GM21423 (cell line): ENCODE results near the gene IREB2.
"Not testable (repeated sequence)": the region's sequence is repeated elsewhere in the genome, so short reads cannot be mapped to it uniquely, and the experiment has no call there.

Experiments
- ATAC-seq: cut with Tn5 transposase; IDR thresholded peaks from one replicate; pipeline ENCODE4 v1.9.1; 2021; ENCODE audit warnings: mild to moderate bottlenecking, moderate library complexity; ENCODE audit not compliant: unreplicated experiment

IREB2 gene

DNA sequence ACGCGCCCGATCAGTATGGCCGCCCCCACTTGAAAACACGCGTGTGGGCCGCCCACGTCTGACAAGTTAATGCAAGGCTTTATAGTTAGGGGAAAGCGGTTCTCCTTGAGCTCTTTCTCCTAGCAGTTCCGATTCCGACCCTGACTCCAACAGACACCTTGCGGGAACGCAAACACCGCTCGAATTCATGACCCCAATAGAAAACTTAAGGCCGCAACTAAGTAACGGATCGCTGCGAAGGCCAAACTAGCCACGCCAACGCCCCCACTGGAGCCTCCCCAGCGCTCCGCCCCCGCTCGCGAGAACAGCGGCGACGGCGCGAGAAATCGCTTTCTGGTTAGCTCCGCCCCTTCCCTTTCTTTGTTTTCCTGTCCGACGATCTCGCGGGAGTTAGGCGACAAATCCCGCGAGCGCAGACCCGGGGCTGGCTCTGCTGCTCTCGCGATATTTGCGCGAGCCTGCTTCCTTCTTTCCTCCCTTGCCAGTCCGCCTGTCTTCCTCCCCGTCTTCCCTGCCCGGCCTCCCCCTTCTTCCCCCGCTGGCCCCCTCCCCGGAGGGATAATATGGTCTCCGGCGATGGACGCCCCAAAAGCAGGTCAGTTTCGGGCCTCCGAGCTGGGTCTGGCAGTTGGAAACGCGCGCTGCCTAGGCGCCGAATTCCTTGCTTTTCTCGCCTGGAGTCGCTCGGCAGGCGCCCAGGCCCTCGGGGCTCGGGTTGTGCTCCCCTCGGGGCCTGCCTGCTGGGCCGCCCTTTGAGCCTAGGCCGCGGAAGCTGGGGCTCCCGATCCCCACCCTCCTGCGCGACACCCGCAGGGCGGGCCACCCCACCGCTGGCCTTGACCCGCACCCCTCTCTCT is at the start of gene IREB2:
TSS of gene IREB2 (plus strand) at position 455 of the 857 bp plus-strand sequence. CDS start at position 577, 122 bp downstream.
- ATAC-seq = peak; percentile 84

GRCh38 chr15:78388865-78389264 is 49.2 kb upstream of the IREB2 start:
- no peak for ATAC-seq

DNA sequence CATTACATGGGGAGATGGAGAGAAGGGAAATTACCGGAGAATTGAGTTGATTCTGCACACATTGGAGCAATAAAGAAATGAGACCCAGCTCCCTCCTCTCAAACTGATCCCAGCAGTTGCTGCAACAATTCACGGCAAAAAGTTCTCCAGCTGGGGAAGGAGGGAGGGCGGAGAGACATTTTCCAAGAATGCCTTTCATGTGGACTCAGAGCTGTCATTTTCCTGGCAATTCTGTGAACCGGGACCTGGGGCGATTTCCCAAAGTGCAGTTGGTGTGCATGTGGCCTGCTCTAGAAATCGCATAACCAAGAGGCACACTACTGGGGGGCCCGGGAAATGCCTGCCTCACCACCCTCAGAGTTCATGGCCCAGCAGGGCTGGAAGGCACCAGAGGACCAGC is 48.7 kb upstream of the IREB2 start:
- no peak for ATAC-seq

GRCh38 chr15:78389738-78390137 is 48.3 kb upstream of the IREB2 start:
- ATAC-seq = no peak

DNA sequence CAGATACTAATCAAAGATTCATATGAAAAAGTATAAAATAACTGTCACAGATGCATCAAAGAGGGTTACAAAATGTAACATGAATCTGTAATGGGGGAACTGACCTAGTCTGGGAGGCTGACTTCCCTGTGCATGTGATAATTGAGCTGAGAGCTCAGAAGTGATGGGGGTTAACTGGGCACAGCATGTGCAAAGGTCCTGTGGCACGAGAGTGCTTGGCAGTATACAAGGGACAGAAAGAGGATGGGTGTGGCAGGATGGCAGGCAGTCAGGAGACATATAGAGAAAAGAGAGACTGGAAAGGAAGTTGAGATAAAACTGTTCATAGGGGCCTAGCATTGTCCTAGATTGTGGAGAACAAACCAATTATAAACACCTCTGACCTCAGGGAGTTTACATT is 47.8 kb upstream of the IREB2 start:
- ATAC-seq = no peak

DNA sequence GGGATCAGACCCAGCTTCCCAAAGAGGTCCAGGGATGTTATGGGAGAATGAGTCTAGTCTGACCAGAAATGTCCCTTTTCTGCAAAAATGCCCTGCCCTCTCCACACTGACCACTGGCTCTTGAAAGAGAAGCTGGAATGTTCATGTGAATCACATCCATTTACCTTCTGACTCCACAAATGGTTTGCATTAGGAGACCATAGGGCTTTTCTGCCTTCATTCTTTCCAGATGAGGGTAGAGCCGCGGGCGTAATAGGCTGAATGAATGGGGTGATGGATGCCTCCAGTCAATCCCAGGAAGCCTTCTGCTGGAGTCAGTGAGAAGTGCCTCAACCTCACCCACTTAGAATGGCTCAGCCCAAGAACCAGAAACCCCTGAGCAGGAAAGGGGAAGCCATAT is 47.2 kb upstream of the IREB2 start:
- ATAC-seq = no peak

DNA sequence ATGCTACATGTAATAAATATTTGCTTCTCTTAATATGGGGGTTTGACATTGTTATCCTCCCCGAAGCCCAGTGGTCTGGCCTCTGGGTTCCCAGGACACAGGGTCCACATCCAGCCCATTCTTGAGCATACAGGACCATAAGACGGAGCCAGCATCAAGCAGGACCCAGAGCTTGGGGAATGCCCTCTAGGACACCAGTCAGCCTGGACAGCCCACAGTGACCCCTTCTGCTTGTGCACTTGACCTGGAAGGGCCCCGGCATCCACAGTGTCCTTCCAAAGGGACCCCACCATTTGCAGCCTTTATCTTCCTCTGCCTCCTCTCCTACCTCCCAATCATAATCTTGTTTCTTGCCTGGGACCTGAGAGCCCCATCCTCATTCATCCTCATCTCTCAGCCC is 46.2 kb upstream of the IREB2 start:
- ATAC-seq = no peak

DNA sequence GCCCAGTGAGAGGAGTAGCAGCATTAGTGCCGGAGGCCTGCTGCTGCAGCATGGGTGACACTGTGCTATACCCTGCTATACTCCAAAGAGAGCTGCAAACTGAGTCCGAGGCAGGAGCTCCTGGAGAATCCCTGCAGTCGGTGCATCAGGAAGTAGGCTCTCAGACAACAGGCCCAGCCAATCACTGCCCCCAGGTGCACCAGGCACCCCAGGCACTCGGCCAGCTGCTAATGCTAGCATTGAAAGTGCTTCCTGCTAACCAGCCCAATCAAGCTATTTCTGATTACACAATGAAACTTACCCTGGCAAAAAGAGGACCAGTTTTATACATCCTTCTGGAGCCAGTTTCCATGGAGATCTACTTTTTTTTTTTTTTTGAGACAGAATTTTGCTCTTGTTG is 45.6 kb upstream of the IREB2 start:
- no peak for ATAC-seq

DNA sequence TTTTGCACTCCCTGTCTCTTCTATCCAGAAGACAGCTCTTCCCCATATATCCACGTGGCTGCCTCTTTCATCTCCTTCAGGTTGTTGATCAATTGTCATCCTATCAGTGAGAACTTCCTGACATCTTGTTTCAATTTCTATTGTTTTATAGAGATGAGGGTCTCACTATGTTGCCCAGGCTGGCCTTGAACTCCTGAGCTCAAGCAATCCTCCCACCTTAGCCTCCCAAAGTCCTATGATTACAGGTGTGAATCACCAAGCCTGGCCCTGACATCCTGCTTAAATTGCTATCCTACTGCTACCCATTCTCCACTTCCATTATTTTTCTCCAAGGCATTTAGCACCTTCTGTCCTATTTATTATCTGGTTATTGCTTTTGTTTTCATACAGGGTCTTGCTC is 44.9 kb upstream of the IREB2 start:
- ATAC-seq = no peak

DNA sequence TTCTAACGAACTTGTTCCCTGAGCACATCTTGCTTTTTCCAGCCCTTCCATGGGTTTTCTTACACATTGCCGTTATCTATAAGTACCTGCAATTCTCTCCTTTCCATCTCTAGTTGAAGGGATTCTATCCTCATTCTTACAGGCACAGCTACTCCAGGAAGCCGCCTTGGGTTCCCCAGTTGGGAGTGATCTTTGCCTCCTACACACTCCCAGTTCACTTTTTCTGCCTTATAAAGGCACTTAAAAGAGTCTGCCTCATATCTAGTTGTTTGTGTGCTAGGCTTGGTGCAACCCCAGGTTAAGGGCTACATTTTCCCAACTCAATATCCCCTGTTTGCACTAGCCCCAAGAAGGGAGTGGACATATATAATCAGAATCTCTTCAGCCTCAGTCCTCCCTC is 44.0 kb upstream of the IREB2 start:
- ATAC-seq = no peak

DNA sequence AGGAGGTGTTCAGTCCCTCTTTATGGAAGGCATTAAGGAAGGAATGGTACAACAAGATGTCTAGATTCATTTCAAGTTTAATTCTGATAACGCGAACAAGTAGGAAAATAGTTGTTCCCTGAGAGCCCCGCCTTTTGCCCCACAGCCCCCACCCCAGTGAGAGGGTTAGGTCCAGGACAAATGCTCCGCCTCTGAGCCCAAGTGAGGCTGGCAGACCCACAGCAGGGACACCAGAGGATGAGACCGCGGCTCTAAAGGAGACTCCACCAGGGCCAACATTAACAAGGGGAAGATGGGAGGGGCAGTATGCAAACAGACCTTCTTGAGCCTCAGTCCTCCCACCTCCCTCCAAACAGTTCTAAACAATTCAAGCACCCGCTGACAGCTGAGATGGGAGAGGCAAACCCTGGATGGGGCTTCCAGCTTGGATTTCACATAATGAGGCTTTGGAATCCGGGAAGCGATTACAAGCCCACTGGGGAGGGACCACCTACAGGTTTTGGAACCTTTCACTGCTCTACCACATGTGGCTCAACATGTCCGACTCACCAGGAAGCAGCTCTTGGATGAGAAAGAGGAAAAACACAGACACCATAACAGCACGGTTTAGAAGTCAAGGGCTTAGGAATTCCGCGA is 42.9 kb upstream of the IREB2 start:
- ATAC-seq = no peak

GRCh38 chr15:78396186-78396814 is 41.7 kb upstream of the IREB2 start:
- no peak for ATAC-seq

- ATAC-seq = no peak
These were observed 41.0 kb upstream of the IREB2 start for GRCh38 chr15:78396976-78397375.

DNA sequence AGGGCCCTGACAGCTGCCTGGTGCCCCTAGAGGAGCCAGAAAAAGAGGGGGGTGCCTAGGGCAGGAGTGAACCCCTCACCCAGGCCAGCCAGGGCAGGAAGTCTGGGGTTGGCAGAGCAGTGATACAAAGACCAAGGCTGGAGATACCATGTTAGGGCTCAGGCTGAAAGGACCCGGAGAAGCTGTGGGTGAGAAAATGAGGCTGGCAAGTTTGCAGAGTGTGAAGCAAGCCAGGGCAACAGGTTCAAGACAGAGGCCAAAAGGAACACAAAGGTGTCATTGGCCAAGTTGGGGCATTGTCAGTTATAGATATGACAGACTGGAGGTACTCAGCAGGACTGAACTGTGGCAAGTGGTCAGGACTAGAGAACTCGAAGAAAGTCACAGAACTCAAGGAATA is 40.6 kb upstream of the IREB2 start:
- ATAC-seq = no peak

- ATAC-seq = no peak
These were observed 39.8 kb upstream of the IREB2 start for GRCh38 chr15:78398076-78398825.

DNA sequence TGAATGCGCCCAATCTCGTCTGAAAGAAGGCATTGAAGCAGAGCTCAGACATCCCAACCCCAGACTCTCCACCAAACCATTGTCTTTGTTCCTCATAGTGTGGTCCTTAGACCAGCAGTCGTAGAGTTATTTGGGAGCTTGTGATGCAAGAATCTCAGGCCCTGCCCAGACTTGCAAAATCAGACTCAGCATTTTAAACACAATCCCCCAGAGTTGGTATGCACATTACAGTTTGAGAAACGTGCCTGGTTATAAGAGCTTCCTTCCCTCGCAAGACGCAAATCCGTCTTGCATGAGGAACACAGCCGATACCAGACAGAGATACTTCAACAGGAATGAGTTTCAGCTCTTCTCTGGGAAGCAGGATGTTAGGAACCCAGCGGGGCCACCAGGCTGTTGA is 38.9 kb upstream of the IREB2 start:
- no peak for ATAC-seq

DNA sequence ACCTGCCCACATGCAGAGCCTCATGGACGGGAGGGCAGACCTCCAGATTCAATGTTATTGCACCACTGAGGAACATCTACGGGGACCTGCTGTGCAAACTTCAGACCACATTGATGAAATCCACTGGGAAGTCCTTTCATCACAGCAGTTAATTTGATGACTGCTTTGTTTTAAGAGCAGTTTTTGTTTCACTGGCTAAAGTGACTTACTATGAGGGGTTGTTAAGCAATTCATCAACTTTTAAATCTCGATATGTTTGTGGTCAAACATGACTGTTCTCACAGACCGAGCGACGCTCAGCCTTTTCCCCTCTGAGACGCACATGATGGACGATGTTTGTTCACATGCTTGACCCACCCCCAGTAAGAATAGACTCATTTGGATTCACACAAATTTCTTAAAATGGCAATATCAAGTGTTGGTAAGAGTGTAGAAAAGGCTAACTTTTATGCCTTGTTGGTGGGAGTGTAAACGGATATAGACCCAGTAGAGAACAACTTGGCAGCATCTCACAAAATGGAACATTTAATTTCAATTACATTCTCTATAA is 35.9 kb upstream of the IREB2 start:
- no peak for ATAC-seq

GRCh38 chr15:78404125-78404524 is 33.9 kb upstream of the IREB2 start:
- no peak for ATAC-seq

DNA sequence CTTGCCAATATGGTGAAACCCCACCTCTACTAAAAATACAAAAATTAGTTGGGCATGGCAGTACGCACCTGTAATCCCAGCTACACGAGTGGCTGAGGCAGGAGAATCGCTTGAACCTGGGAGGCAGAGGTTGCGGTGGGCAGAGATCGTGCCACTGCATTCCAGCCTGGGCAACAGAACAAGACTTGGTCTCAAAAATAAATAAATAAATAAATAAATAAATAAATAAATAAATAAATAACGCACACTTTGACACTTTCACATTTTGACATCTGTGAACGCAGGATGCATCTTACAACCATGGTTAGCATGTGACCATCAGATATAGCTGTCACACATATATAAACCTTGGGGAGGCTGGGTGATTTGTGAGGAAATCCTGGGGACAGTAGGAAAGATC is 33.2 kb upstream of the IREB2 start:
- ATAC-seq = not testable (repeated sequence)

DNA sequence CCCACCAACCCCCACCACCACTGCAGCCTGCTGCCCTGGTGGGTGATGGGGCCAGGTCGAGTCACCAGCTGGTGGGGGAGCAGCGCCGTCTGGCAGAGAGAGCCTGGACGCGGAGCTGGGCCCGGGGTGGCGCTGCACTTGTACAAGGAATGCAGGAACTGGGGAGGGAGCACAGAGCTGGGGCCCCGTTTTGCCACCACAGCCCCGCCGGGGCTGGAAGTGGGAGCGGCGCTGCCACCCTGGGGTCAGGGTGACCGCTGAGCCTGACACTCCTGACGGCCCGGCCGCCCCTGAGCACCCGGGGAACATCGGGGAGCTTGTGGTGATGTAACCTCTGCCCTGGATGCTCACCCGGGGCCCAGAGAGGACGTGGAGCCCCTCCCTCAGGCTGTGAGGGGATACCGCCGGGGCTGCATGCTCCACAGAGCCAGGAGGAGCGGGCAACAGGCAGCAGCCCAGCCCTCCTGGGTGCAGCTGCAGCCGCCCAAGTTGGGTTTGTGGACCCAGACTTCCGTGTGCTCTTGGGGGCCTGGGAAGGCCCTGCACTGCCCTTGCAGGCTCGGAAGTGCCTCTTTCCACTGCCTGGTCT is 32.6 kb upstream of the IREB2 start:
- no peak for ATAC-seq
